GM19238 (cell line): Measurements from ENCODE around the gene WBP2.

Source experiments
- DNase-seq: peaks from one replicate; pipeline ENCODE4 v3.0.0; 2011; ENCODE audit warnings: low spot score; ENCODE audit not compliant: insufficient read length

Gene WBP2

DNA sequence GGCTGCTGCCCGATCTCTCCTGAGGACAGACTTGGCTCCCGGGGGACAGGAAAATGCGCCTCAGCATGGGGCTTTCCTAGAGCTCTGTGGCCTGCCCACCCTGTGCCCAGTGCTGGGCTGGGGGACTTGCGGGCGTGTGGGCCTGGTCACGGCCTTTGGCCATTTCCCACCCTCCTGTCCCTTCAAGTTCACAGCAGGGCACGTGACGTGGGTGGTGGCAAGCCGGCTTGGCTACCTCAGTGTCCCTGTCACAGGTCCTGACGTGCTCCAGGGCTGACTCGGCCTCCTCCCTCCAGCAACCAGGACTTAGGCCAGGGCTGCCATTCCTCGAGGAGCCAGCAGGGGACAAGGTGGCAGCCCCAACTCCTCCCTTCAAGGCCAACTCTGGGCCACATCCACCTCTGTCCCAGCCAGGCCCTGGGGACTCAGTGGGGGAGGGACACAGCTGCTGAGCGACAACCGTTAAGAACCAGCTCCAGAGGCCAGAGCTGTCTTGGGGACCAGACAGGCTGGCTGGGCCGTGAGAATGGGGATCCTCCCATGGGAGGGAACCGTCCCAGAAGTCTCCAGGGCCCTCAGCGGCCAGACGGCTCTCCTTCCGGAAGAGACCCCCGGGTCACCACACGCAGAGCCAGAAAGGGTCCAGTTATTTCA, 9.9 kb downstream of the WBP2 start:
- DNase-seq, result peak; percentile 94

DNA sequence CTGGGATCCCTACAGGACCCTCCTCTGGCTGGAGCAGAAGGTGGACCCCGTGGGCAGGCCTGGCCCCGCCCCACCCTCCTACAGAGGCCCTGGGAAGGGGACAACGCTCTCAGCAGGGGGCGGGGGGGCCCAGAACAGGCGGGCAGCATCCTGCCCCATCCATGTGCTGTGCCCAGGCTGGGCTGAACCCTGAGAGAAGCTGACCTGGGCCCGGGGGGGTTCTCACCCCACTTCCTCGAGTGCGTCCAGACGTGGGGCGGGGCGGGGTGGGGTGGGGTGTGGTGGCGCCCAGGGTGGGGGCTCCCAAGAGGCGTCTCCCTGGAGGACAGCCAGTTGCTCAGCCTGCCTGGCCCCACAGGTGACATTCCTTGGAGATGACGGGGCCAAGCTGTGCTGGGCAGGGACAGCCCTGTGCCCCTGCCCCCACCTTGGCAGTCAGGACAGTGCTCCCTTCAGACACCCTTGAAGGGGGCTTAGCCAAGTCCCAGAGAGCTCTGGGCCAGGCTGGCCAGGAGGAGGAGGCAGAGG, 10.5 kb downstream of the WBP2 start:
- no peak for DNase-seq

DNA sequence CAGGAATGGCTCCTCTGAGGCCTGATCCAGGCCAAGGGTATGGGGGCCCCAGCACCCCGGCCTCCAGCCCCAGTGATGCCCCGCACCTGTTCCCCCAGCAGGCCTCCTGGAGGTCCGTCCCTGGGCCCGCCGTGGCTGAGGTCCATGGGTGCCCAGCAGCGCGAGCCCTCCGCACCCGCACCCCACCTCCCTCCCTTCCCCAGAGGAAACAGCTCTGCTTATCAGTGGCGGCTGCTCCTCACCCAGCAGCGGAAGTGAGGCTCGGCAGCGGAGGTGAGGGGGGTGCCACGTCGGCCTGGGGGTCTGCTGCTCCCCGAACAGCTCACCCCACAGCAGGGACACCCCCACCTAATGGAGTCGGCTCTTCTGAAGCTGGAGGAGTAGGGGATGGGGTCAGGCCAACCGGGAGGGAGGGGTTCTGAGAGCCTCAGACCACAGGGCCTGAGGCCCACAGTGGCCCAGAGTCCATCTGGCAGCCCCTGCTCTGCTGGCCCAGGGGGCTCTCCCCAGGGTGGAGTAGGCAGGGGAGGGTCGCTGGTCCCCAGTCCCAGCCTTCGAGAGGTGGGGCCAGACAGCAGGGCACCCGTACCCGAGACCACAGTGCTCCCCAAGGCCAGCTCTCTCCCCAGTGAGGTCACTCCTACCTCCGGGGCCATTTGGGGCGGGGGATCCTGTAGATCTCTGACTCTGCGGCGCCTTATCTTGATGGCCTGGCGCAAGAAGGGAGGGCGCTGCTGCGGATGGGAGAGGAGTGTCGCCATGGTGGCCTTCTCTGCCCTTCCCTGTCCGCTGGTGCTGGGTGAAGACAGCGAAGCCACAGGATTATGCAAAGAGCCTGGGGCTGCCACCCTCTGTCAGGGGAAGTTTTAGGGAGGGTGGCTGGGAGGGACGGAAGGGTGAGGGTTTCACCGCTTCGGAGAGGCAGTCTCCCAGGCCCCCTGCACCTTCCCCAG, 11.3 kb downstream of the WBP2 start, which contains the start of gene UNC13D:
Gene UNC13D, minus strand, starts transcription at position 828 of the 953 bp plus-strand sequence. Its CDS starts 67 bp downstream, at position 761.
- peak; percentile 76 for DNase-seq

DNA sequence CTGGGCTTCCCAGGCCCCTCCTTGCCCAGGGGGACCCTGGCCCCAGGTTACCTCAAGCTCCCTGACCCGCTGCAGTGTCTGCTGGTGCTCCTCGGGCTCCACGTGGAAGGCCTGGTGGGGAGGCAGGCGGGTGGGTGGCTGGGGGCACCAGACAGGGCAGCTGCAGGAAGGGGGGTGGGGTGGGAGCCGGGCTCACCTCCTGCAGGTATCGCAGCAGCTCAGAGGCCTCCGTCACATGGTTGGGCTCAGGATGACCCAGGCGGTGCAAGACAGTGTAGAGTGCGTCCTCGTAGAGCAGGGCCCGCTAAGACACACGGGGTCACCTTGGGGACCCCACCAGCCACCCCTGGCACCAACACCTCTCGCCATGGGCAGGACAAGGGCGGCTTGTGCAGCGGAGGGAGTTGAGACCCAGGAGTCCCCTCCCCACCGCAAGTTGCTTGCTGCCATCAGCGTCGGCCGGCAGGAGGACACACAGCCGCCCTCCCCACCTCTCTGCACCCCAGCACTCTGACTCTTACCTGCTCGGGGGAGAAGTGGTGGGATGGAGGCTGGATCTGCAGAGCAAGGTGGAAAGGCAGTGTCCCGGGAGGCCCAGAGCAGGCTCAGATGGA, 12.1 kb downstream of the WBP2 start:
- no peak for DNase-seq

DNA sequence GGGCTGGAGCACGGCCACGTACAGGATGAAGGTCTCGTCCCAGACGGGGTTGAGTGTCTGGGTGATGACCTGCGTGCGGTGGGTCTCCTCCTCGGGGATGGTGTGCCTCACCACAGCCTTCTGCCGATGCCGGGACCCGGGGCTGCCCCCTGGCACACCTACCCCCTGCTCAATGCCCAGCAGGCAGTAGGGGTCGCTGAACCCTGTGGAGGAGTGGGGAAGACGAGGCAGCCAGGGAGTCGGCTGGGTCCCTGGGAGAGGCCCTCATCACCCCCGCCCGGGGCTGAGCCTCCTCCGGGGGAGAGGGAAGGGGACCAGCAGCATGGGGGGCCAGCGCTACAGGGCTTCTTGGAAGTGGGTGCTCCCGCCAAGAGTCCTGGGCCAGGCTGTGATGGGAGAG, 12.7 kb downstream of the WBP2 start:
- no peak for DNase-seq

DNA sequence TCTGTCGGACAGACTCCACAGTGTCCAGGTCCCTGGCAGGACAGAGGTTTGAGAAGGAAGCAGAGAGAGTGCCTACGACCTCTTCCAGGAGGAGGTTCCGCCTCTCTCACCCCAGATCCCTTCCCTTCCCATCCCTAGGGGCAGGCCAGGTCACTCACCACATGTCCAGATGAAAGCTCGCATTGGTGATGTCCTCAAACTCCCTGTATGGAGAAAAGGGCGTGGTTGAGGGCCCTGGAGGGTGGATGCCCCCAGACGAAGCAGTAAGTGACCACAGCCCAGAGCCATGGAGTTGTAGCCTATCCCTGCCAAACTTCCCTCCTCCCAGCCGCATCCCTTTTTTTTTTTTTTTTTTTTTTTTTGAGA, 14.4 kb downstream of the WBP2 start:
- DNase-seq, result no peak

DNA sequence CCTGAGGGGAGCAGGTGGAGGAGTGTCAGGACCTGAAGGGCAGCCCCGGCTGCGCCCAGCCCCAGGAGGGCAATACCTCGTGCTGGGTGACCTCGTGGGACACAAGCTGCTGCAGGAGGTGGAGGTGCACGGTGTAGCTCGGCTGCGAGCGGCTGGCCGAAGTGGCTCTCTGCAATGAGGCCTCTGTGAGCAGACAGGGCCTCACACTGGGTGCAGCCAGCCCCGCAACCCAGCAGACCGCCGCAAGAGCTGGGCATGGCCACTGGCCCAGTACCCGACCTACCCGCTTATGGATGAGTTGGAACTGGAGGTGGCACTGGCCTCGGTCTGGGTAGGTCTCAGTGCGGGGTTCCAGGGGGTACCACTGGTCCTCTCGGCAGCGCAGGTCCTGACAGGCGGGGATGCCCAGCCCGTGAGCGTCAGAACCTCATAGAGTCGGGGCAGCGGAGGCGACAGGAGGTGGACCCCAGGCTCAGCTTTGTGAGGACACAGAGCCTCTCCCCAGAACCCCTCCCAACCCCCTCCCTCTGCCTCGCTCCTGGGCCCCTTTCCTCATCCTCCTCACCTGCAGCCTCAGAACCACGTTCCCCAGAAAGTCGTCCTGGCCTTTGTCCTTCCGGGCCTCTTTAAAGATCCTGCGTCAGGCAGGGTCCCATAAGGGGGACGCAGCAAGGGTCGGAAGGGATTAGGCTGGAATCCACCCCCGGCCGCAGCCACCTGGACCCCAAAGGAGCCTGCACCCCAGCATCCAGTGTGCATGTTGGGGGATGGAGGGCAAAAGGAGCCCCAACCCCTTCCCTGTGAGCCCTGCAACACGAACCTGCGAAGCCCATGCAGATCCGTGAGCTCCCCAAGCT, 15.0 kb downstream of the WBP2 start:
- DNase-seq, result no peak

DNA sequence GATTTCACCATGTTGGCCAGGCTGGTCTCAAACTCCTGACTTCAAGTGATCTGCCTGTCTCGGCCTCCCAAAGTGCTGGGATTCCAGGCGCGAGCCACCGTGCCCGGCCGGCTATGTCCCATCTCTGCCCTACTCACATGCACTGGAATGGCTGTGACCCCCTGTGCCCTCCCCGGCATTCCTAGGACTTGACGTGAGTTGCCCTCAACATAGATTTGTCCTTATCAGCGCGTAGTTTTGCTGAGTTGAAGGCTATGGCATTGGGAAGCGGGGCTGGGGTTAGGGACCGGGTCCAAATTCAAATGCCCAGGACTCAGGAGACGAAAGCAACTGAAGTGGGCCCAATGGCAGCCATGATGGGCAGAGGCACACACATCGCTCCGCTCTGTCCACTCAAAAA, 16.7 kb downstream of the WBP2 start:
- DNase-seq, result no peak

DNA sequence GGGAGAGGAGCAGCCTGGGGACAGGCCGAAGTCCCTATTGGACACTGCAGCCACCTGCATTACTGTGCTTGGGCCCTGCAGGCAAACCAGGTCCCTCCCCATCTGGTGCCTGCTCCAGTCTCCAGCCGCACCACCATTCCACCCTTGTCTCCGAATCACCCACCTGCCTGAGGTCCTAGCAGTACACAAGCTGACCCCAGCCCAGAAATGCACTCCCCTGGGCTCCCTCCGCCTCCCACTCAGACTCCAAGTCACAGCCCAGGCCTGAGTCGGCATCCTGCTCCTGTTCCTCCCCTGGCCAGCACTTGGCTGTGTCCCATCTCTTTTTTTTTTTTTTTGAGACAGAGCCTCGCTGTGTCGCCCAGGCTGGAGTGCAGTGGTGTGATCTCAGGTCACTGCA, 17.2 kb downstream of the WBP2 start:
- no peak for DNase-seq

DNA sequence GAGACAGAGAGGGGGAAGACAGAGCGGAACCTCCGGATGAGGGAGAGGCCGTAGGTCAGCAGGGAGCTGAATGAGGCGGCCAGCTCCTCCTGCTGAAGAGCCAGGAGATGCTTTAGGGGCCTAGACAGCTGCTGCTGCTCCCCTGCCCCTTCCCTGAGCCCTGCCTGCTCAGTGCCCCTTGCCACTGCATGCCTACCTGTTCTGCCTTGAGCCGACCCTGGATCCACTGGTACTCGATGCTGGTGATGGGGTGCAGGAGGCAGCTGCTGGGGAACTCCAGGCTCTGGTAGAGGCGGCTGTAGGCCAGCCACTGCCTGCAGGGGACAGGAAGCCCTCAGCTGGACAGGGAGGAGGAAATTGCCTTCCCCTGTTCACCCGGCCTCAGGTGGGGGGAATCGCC, 18.5 kb downstream of the WBP2 start:
- DNase-seq, result no peak

DNA sequence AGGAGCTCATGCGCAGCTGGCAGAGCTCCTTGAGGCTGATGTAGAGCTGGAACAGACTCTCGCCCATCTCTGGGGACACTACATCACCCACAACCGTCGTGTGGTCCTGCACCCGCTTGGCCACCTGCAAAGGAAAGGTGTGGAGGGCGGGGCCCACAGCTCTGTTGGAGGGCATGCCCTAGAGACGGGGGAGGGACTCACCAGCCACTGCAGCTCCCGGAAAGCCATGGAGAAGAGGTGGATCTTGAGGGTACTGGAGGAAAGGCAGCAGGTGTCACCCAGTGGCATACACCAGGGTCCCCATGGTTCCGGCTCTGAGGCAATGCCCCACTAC, 19.5 kb downstream of the WBP2 start:
- DNase-seq, result no peak

DNA sequence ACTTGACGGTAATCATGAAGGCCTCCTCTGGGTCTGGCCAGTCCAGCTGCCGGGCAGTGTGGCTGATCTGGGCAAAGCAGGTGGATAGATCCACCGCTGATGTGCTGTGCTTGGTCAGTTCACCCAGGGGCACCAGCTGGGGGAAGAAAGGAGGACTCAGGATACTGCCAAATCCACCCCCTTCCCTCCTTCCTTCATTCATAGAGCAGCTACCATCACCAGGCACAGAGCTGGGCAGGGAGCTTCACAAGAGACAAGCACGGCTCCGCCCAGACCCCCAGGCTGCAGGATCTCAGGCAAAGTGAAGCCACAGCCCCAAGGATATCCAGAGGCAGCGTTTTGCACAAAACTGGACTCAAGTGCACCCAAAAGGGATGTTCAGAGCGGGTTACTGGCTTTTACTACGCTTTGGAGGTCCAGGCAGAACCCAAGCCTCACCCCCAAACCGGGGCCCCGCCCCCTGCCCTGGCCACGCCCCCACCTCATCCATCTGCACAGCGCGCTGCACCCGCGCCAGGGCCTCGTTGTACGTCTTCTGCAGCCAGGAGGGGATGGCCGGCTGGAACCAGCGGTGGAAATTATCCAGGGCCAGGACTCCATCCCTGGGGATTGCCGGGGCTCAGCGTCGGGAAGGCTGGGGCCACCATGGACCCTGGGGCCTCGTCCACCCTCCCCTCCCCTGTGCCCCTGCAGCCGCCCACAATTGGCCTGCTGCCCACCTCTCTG, 20.0 kb downstream of the WBP2 start:
- no peak for DNase-seq

DNA sequence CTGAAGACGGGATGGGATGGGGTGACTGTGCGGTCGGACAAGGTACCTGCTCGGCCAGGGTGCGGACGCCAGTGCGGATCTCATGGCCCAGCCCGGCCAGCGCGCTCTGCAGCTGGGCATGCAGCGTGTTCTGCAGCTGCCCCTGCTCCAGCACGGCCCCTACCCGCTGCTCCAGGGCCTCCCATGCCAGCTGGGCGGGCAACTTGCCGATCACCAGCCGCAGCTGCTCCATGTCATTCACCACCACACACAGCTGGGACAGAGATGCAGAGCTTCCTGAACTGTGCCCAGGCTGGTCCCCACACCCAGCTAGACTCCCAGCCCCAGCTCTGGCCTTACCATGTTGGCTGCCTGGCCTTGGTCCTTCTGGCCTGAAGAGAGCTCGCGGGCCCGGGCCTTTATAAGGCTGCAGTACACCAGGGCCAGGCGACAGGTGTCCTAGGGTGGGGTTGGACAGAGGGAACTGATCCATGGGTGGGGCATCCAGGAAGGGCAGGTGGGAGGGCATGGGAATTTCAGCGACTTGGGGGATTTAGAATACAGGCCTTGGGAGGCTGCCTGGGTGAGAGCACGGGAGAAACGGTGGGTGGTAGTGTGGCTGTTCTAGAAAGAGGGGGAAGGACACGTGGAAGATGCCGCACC, 20.7 kb downstream of the WBP2 start:
- DNase-seq, result no peak

DNA sequence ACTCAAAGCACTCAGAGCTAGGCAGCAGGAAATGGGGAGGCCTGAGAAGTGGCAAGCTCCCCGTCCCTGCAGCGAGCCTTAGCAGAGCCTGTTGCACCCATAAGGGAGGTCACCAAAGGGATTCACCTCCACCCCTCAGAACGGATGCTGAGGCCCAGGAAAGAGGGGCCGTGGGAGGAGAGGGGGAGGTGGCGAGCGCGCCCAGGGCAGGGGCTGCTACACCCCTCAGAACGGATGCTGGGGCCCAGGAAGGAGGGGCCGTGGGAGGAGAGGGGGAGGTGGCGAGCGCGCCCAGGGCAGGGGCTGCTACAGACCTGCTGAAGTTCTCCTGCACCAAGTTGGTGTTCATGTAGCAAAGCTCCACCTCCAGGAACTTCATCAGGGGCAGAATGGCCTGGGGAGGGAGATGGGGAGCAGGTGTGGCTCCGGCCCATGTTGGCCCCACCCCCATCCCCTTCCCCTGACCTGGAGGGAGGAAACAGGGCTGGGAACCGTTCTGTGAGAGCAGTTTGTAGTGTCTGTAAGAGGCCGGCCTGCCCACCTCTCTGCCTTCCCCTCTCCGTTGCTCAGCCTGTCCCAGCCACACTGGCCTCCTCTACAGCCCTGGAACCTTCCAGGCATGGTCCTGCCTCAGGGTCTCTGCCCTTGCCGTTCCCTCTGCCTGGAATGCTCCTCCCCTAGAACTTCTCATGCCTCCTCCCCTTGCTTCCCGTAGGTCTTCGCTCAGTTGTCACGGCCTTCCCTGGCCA, 22.3 kb downstream of the WBP2 start:
- no peak for DNase-seq

DNA sequence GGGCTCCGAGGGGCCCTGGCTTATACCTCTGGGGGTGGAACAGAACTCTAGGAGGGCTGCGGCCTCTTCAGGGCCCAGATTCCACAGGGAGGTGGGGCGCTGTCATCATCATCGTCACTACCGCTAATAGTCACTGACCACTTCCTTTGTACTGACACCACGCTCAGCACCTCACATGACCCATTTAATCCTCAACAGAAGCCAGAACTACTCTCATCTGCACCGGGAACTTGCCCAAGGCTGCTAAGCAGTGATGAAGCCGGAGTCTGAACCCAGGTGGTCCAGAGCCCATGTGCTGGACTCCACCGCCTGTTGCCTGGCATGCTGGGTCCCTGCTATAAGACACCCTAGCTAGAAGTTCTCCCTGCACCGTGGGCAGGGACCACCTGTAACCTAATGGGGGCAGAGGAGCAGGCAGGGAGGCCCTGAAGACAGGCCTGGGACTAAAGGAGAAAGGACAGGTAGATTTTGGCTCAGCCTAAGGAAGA, 22.9 kb downstream of the WBP2 start:
- DNase-seq, result no peak

DNA sequence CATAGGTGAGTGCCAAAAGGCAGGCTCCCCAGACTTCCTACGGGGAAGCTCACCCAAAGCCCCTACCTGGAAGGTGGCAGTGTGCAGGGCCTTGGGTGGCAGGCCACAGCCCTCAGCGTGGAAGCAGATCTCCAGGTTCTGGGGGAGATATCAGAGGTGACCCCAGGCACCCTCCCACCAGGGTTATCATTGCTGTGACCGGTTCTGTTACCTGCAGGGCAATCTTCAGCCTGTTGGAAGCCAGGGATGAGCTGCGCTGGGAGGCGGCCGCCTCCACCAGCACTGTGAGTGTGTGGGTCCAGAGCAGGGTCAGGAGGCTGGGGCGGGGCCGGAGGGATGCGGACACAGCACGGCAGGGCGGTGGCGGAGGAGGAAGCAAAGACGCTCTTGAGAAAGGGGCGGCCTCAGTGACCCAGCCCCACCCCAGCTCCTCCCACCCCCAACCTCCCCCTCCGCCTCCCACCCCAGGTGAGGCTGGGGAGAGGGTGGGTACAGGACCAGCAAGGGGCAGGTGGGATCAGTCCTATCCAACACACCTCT, 24.0 kb downstream of the WBP2 start:
- DNase-seq, result no peak

DNA sequence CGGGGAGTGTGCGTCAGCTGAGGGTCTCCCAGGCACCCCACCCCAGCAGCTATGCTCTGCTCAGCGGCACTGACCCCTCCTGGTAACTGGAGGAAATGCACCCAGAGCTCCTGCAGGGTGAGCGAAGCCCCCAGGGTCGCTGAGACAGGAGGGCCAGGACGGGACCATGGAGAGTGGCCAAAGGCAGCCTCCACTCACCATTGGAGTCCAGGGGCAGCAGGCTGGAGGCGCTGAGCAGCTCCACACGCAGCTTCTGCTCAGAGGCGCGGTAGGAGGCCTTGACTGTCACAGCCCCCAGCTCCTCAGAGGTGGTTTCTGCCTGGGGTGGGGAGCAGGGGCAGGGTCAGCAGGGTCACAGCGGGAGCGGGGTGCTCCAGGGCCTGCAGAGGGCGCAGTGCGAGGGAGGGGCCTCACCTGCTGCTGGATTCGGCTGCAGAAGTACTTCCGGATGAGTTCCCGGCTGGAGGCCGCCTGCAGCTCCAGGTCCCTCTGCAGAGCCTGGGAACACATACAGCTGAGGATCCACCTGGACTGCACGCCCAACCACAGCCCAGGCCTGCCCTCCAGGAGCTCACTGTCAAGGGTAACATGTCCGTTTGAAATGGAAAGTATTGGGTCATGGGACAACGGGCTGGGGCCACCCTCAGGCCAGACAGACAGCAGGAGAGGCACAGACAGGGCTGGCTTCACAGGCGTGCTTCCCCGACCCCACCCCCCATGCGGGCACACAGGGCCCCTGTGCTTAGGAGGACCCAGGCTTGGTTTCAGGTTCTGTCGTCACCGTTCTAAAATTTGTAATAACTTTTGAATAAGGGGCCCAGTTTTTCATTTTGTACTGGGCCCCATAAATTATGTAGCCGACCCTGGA, 24.7 kb downstream of the WBP2 start:
- no peak for DNase-seq

DNA sequence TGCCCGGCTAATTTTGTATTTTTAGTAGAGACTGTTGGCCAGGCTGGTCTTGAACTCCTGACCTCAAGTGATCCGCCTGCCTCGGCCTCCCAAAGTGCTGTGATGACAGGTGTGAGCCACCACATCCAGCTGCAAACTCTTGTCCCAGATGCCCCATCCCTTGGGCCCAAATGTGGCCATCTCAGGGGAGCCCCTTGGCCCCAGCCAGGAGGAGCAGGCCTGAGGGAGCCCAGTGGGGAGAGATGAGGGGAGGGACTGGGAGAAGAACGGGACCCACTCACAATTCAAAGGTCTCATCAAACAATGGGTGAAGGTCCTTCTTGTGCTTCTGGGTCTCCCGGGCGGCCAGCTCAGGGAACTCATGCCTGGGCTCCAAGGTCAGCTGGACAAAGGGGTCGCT, 25.4 kb downstream of the WBP2 start:
- no peak for DNase-seq
